HG03175 (cell line): ENCODE data around the gene C16orf74.

ENCODE experiments used
- ATAC-seq: cut with Tn5 transposase; IDR thresholded peaks from one replicate; pipeline ENCODE4 v1.9.1; 2021; ENCODE audit warnings: mild to moderate bottlenecking, moderate library complexity; ENCODE audit not compliant: unreplicated experiment

C16orf74 gene

GRCh38 chr16:85698459-85698891, 52.4 kb downstream of the C16orf74 start:
- no peak for ATAC-seq

DNA sequence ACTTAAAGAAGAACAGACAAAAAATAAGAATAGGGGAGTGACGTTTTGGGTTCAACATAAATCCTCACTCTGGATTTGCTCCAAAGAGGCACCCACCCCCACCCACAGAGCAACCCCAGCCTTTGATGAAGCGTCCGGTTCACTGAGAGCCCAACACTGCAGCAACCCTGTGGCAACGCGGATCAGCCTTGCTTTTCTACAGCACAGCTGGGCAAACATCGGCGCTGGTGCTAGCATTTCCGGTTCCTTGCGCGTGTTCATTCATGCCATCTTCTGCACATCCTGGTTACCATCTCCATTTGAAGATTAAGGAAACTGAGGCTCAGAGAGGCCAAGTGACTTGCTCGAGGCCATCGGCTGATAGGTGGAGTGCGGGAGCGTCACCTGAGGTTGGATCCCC, 53.5 kb downstream of the C16orf74 start:
- no peak for ATAC-seq

- no peak for ATAC-seq
Observed at GRCh38 chr16:85696781-85697180, 54.1 kb downstream of the C16orf74 start.

- ATAC-seq: no peak
Observed at GRCh38 chr16:85695196-85696128, 55.4 kb downstream of the C16orf74 start.

- ATAC-seq: no peak
Observed at GRCh38 chr16:85690469-85691064, 60.3 kb downstream of the C16orf74 start.

DNA sequence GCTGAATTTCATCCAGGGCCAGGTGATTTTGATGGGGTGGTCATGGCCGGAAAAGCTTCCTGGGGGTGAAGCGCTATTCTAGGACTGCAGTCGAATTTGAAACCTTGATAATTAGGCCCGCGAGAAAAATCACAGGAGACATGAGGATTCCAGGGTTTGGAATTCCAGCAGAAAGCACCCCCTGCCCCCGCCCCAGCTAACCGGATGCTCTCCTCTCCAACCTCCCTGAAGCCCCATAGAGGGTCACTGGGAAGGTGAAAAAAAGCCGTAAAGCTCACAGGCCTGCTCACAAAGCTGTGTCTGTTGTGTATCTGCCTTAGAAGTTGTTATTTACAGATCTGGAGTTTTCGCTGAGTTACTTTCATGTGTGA, 61.0 kb downstream of the C16orf74 start:
- no peak for ATAC-seq

DNA sequence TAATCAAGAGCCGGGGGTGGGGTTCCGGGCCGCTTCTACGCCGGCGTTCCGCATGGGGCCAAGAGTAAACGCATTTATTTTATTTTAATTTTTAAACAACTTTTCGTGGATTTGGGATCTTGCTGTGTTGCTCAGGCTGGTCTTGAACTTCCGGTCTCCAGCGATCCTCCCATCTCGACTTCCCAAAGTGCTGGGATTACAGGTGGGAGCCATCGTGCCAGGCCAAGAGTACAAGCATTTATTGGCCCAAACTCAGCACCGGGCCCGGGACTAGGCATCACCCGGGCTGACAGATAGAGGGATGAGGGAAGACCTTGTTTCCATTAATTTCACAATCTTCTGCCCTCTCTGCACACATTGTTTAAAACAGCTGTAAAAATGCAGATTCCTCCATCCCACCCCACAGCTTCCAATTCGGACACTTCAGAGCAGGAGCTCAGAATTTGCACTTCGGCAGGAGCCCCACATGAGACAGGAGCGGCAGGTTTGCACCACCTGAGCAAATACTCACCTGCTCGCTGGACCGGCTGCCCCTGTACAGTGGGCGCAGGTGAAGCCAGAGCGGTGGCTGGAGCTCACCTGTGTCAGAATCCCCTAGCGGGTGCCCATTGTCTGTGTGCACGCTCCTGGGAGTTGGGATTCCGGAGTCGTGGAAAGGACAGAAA, 61.5 kb downstream of the C16orf74 start:
- no peak for ATAC-seq

- ATAC-seq: peak; percentile 97
Observed at GRCh38 chr16:85688586-85689284, 62.2 kb downstream of the C16orf74 start, which contains the start of gene GINS2. GINS2 (minus strand) TSS chr16:85688954; CDS start chr16:85688898, 56 bp downstream.

- no peak for ATAC-seq
Observed at GRCh38 chr16:85687651-85688471, 63.0 kb downstream of the C16orf74 start.

DNA sequence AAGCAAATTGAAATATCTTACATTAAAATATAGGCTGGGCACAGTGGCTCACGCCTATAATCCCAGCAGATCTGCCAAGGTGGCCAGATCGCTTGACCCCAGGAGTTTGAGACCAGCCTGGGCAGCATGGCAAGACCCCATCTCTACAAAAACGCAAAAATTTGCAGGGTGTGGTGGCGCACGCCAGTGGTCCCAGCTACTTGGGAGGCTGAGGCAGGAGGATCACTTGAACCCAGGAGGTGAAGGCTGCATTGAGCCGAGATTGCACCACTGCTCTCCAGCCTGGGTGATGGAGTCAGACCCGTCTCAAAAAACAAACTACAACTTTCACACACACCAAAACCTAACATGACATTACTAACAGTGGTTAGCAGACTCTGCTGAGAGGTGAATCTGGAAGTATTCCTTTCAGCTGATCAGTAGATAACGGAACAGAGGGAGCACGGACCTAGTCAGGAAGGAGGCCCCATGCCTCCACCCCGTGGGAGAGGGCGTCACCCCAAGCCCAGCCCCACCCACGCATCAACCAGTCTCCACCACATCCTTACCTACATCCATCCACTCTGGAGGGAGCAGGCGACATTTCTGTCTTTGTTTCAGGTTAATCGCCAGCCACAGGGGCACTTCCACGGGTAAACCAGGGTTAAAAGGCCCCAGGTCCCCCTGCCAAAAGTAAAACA, 63.8 kb downstream of the C16orf74 start:
- no peak for ATAC-seq

DNA sequence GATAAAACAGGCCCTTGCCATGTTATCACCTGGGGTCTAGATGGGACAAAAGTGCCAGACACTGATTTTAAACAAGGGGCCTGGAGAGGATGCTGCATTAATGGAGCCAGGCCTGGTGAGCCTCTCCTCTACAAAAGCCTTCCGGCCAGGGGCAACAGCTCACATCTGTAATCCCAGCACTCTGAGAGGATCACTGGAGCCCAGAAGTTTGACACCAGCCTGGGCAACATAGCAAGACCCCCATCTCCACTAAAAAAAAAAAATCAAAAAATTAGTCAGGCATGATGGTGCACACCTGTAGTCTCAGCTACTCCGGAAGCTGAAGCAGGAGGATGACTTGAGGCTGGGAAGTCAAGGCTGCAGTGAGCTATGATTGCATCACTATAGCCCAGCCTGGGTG, 65.6 kb downstream of the C16orf74 start:
- no peak for ATAC-seq

- ATAC-seq: no peak
Observed at GRCh38 chr16:85683363-85683762, 67.5 kb downstream of the C16orf74 start.

- ATAC-seq: no peak
Observed at GRCh38 chr16:85682516-85682915, 68.4 kb downstream of the C16orf74 start.

GRCh38 chr16:85681255-85681654, 69.6 kb downstream of the C16orf74 start:
- ATAC-seq: no peak

- ATAC-seq: no peak
Observed at GRCh38 chr16:85680352-85680944, 70.4 kb downstream of the C16orf74 start.

DNA sequence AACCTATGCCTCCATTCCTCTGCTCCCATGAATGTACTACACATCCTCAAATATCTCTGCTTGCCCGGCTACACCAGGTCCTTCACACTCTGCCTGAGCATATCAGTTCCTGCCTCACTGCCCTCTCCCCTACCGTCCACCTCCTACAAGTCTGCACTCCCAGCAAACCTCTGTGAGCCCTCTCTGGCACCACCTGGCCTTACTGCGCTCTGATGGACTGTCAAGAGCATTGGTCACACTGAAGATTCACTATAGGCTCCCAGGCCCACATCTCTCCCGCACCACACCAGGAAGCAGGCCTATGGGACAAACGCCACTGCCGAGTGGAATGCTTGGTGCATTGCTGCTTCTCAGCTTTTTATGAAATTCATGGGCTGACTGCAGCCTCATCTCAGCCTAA, 71.0 kb downstream of the C16orf74 start:
- no peak for ATAC-seq

DNA sequence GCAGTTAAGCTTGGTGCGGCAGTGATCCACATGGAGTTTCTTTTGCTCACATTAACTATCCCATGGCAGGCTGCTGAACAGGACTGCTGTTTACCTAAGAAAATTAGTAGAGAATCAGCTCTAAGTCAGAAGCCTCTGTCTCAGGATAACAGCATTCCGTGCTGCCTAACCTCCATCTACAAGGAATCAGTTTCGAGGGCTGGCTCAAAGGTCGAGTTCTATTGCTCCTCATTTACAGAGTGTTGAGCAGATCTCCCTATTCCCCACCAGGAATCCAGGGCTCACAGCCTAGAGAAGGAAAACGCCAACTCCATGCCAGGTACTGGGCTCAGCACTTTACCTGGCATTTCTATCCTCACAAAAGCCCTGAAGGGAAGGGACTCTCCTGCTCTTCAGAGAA, 72.1 kb downstream of the C16orf74 start:
- no peak for ATAC-seq

DNA sequence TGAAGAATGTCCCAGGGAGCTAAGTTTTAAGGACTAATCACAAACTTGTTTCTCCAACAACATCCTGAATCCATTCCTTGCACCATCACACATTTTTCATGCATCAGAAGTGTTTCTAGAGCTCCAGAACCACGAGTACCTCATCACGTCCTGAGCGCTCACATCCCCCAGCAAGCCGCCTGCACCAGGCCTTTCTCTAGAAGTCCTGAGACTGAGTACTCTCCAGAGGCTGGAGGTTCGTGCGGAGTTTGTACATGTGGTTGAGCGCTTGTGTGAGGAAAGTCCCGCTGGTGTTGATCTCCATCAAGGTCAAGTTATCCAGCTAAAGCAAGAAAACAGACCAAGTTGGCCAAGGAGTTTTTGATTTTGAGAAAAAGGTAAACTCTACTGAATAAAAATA, 72.9 kb downstream of the C16orf74 start:
- no peak for ATAC-seq

DNA sequence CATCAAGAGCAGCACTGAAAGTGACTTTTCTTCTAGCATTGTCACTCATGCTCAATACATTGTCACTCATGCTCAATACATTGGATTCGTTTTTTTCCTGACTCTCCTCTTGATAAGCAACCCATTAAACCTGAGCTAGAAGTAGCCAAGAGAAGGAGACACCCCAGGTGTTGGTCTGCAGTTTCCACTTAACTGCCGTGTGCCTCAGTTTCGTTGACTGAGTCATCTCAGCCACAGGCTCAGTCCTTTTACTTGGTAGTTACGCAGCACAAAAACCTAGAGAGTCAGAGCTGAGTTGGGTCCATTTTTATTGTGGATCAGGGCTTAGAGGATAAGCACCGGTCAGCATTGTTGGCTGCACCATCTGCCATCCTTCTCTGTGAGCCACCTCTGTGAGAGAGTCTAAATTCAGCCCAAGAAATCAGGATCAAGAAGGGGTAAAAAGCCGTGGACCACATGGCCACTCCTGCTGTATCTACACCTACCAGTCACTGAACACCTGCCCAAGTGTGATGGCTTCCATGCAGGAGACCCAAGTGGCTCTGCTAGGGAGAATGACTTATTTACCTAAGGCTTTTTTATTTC, 73.4 kb downstream of the C16orf74 start:
- ATAC-seq: no peak
